Putamen (tissue), 1 donor: ENCODE results near the gene IFNA1.
"Not testable (repeated sequence)": the region's sequence is repeated elsewhere in the genome, so short reads cannot be mapped to it uniquely, and the experiment has no call there.

Experiments used
- DNase-seq: peaks from one replicate; pipeline ENCODE4 v3.0.0-alpha.2; 2016; ENCODE audit warnings: low spot score

IFNA1 gene

DNA sequence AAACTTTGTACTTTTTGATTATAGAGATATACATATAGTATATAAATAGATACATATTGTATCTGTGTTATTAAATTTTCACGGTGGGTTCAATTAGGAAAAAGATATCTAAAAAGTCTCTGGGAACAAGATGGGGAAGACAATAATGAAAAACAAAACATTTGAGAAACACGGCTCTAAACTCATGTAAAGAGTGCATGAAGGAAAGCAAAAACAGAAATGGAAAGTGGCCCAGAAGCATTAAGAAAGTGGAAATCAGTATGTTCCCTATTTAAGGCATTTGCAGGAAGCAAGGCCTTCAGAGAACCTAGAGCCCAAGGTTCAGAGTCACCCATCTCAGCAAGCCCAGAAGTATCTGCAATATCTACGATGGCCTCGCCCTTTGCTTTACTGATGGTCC, at the start of gene IFNA1:
TSS of gene IFNA1 (plus strand) at position 301 of the 400 bp plus-strand sequence. CDS start at position 370, 69 bp downstream.
- DNase-seq: no peak

DNA sequence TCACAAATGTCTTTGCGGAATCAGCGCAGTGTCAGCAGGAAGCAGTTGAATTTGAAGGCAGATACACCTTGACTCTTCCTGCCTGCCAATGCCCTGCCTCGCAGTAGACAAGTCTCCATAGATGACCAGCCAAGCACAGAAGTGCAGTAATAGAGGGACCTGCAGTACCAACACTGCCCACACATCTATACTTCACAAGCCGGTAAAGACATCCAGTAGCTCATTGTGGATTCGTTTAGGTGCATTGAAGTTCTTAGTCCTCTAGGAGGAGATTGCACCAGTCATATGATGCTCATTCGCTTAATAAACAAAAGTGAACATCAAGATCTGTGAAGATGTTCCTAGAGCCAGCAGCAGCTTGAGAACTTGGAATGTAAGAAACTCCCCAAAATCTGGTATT, 48.0 kb upstream of the IFNA1 start:
- no peak for DNase-seq

DNA sequence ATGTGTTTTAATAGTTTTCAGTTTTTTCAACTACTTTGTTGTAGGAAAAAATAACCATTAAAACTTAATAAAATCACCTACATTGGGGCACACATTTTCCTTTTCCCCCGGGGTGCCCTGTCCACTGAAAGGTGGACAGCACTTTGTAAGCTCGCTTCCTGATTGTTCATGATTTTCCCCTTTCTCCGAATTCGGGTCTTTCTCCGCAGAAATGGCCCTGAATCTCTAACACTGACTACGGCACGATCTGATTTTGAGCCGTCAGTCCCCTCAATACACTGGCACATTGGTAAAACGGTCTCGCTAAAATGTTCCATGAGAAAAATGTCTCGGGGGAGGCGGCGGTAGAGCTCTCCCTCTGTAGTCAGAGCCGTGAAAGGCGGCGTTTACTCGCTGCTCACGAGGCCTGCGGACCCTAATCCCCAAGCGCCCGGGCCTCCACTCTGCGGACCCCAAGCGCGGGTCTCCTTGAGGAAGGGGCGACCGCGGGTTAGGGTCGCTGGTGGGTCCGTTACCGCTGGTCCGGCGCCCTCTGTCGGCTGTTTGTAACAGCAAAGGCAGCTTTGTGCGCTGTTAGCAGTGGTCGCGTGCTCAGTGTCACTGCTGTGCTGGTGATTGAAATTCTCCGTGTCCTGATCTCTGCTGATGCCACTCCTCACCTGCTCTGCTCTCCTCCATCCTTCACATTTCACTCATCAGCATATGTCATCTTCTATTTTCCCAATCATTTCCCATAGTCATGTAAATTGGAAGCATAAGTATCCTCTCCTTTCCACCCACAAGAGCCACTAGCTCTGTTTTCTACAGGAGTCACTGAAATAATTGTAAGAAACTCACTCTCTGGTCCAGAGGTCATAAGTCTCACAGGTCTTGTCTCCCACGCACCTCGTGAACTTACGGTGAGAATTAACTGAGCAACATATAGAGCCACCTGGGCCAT, 44.2 kb upstream of the IFNA1 start:
- DNase-seq: peak; percentile 47

DNA sequence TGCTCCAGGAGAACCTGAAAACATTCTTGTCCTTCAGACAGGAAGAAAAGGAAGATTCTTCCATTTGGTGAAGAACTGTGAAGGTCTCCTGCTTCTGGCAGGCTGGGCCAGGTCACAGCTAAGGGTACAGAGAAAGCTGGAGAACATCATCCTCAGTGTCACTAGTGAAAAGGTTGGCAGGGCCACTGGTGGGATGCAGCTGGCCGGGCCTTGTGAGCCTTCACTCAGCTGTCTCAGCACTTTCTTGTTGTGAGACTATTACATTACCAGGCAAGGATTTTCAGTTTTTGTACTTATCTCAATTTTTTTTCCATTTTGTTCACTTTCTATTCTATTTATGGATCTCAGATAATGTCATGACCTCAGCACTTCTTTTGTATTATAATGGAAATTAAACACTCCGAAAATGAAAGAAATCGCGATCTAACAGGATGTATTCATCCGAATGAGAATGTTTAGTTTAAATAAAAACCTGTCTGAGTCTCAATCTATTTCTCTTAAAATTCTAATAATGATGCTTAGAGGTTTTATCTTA, 41.2 kb upstream of the IFNA1 start:
- DNase-seq: no peak

DNA sequence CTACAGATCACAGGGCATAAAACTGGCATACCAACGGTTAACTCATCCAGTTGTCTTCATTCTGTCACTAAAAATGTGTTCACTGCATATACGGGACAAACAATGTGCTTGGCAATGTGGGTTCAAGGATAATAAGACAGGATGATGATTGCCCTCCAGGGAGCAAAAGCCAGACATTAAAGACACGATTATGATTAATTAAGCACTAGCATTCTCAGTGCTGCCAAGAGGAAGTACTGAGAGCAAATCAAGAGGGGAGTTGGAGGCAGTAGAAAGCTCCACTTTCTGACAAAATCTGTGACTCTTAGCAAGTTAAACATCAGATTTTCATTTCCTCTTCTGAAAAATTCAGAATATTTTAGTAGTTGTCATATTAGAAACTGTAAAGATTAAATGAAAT, 40.3 kb upstream of the IFNA1 start:
- DNase-seq: no peak

DNA sequence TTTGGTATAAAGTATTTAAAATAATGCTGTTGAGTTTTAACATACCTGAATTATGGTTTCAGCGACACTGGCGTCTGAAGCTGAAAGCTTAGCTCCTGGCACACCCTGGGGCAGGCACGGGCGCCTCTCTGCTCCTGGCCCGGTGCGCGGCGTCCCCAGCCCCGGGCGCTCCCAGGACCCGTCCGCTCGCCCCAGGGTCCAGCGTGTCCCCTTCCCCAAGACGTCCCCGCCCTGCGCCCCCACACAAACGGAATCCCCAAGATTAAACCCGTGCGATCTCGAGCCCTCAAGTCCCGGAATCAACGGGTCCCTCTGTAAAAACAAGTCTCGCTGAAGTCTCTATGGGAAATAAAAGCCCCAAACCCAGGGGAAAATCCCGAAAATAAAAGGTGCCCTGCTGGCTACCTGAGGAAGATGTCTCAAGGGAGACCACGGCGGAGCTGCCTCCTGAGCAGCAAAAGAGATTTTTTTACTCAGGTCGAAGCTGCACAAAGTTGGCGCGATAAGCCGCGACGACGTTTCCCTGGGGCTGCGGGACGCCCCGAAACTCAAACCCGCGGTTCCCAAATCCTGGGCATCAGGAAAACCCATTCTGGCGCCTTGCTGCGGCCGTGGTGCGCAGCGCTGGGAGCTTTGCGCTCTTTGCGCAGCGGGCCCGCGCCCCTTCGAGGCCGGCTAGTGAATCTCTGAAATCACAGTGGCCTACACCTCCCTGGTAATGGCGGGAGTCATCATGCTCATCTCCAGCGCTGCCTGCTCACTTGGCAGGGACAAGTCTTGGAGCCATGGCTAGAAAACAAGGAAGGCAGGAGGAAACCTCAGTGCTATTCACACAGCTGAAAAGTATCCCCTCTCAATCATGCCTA, 37.6 kb upstream of the IFNA1 start:
- DNase-seq: peak; percentile 47

DNA sequence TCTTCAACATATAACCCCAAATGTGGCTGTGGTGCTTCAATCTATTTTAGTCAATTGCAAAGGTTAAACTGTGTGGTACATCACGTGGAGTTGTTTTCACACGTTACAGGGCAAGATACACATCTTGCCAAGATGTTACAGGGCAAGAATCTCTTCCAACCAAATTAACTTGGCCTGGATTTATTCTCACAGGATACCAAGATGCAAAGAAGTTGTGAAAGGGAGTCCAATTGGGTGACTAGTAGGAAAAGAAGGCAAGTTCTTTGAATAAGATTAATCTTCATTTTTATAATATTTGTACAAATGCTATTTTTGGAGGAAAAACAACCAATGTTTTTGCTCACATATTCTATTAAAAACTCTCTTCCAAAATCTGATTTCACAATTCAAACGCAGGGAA, 36.1 kb upstream of the IFNA1 start:
- DNase-seq: no peak

DNA sequence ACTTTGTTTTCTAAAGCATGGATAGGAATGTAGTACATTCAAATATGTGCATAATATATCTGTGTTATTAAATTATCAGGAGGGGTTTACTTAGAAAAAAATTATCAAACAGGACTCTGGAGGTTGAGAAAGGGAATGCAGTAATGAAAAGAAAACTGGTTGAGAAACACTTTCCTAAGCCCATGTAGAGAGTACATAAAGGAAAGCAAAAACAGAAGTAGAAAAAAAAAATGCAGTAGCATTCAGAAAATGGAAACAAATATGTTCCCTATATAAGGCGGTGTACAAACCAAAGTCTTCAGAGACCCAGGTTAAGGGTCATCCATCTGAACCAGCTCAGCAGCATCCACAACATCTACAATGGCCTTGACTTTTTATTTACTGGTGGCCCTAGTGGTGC, 31.4 kb upstream of the IFNA1 start, which contains the start of gene IFNA8:
TSS of gene IFNA8 (plus strand) at position 301 of the 400 bp plus-strand sequence. CDS start at position 361, 60 bp downstream.
- DNase-seq: no peak

DNA sequence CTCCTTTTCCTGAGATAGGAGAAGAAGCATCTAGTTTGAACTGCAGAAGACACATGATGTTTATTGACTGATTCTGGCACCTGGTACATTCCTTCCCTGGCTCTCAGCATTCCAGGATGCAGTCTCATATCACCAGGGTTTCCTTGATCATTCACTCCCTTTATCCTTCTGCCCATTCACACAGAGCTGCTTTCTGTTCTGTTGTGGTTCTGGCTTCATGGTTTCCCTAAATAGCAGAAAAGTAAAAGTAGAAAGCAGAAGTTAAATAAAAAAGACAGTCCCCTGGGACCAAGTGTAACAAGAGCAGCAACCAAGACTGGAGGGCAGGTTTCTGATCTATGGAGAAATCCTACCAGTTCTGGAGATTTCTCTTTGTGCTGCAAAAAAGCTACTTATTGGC, 28.1 kb upstream of the IFNA1 start:
- DNase-seq: no peak

DNA sequence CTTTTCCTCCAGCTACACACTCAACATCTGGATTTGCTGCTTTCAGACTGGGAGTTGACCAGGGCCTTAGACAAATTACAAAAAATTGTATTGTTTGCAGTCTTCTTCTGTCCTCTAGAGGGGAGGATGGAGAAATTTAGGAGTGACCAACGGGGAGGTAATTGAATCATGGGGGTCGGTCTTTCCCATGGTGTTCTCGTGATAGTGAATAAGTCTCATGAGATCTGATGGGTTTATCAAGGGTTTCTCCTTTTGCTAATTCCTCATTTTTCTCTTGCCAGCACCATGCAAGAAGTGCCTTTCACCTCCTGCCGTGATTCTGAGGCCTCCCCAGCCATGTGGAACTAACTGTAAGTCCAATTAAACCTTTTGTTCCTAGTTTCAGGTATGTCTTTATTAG, 27.1 kb upstream of the IFNA1 start:
- no peak for DNase-seq

DNA sequence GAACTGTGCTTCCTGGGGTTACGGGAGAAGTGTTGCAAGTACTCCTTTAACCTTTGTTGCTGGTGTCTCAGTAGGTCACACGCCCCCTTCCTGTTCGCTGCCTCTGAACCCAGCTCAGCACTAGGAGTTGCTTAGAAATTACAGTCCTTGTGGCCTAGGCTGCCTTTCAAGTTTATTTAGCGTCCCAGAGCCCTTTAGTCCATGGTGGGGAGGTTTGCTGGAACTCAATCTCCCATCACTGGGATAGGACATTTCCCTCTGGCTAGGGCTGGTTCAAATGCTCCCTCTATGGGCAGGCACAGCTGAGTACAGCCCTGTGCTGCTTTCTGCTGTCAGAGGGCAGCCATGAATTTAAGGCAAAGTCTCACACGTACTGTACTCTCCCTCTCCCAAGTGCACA, 26.6 kb upstream of the IFNA1 start:
- DNase-seq: no peak

DNA sequence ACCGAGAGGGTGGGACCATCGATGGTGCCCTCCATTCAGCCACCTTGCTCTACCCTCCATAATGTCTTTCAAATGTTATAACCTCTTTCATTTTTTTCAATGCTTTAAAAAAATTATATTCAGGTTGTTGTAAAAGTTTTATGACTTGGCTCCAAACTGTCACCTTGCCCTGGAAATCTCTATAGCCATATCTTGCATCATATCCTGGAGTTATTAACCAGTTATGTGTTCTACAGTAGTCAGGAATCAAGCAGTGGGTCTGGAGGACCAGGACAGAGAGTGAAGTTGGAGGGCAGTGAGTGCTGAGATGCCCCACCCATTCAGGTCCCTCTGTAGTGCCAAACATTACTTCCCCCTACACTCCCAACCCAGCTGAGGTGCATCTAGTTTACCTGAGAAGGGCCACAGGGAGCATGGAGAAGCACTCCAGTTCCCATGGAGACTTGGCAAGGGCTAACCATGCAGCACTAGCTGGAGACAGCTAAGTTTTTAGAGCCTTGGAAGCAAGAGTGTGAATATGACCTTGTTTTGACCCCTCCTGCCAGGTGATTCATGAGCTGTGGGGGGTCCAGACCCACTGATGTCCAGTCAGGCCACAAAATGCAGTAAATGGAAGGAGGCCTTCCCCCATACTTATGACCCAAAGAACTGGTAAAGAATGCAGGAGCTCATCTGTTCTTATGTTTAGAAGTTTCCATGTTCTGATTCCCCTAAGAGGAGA, 25.9 kb upstream of the IFNA1 start:
- no peak for DNase-seq

DNA sequence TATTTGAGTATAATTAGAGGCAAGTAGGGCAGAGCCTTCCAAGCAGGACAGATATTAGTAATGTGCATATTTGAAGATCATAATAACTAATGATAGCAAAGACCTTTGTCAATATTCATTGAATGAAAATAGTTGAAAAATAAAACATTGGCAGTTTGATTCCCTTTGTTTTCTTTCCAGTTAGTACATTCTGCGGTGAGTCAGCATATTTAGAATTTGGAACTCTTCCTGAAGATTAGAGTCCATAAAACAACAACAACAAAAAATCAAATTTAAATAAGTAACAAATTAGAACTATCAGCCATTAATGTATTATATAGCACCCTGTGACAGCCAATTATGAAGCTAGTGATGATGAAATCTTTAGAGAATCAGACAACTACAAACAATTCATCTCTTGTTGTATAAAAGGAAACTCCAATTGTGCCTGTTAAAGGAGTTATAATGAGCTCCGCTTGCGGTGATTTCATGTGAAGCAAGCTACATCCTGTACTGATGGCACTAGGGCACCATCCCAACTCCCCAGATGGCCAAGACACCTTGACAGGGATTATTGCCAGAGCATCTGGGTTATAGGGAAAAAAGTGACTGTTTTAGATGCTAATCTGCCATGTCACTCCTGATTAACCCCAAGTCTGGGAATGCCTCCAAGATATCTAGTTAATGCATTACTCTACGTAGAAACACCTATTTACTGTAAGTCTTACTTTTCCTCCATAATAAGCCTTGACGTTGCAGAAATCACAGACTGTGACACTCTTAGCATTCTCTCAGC, 24.6 kb upstream of the IFNA1 start:
- no peak for DNase-seq

DNA sequence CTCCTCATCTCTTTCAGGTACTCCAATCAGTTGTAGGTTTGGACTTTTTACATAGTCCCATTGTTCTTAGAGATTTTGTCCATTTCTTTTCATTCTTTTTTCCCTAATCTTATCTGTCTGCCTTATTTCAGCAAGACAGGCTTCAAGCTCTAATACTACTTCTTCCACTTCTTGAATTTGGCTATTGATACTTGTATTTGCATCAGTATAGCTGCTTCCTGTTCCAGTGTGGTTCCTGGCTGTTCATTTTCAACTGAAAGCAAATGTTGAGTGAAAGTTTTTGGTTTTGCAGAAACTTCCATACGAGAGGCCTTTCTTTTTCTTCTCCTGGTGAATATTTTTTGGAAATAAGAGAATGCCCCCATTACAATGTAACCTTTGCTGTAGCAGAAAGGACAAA, 12.0 kb upstream of the IFNA1 start:
- no peak for DNase-seq

DNA sequence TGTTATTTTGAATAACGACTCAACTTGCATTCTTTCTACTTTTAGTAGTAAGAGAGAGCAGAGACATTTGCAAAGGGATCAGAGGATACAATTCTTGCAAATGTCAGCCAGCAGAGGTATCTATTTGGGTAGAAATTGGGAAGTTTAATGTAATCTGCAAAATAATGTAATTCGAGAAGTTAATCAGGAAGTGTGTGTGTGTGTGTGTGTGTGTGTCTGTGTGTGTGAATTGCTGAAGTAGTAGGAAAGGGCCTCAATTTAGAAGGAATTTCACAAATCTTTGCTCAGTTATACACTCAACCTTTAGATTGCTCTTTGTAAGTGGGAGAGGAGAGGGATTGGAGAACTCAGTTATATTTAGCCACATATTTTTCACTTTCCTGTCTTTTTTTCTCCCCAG, 11.0 kb upstream of the IFNA1 start:
- no peak for DNase-seq

DNA sequence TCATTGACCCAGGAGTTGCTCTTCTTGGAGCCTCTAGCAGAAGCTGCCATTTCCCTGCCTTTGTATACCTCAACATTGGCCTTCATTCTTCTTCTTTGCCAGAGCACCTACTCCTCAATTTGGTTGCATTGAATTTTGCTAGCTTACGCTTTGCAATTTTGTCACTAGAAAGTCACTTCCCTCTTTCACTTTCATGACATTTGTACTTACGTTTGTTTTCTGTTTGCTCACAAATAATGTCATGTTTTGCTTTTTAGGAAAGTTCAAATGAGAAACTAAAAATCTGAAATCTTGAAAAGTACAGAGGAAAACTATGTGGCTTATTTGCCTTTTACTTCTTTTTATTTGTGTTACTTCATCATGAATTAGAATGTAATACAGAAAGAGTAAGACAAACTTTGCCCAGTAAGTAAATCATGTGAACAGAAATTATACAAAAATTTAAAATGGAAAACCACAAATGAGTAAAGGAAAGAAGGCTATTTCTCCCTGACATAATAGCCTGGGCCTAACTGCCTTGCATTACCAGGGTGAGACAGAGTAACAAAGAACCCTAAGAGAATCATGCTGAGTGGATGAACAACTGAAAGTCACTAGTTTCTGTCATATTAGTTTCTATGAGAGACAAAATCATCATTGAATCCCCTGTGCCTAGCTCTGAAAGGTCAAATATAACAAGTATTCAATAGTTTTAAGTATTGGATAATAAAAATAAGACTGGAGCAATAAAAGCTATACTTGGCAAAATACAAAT, 7.4 kb upstream of the IFNA1 start:
- DNase-seq: no peak

DNA sequence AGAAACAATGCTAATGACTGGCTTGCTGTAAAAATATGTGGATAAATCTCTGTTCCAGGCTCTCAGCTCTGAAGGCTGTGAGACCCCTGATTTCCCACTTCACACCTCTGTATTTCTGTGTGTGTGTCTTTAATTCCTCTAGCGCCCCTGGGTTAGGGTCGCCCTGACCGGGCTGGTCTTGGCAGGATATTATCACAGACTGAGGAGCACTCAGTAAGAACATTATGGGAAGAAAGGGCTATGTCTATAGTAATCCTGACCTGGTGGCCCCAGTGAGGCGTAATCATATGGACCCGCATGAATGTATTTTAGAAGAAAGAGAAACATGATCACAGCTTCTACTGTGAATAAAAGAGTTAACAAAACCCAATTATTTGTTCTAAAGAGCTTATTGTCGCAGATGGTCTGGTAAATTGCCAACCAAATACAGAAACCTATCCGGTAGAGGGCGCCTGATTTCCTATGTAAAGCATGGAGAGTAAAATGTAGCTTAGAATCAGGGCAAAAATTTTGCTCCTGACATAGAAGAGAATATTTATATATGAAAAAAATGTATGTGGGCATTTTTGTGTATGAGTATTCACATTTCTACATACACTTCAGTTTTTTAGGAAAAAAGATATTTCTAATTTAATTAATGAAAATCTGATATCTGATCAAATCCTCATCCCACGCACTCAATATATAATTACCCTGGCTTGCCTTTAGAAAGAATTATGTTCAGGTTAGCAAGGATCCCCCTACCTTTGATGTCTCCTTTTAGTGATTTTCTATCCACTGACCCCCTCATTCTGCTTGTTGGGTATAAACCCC, 5.8 kb upstream of the IFNA1 start:
- DNase-seq: peak; percentile 69

DNA sequence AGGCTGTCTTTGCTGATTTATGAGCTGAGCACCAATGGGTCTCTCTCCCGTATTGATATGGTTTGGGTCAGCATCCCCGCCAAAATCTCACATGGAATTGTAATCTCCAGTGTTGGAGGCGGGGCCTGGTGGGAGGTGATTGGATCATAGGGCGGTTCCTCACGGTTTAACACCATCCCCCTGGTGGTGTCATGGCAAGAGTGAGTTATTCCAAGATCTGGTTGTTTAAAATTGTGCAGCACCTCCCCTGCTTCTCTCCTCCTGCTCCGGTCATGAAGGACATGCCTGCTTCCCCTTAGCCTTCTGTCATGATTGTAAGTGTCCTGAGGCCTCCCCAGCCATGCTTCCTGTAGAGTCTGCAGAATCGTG, 5.2 kb upstream of the IFNA1 start:
- DNase-seq: not testable (repeated sequence)

DNA sequence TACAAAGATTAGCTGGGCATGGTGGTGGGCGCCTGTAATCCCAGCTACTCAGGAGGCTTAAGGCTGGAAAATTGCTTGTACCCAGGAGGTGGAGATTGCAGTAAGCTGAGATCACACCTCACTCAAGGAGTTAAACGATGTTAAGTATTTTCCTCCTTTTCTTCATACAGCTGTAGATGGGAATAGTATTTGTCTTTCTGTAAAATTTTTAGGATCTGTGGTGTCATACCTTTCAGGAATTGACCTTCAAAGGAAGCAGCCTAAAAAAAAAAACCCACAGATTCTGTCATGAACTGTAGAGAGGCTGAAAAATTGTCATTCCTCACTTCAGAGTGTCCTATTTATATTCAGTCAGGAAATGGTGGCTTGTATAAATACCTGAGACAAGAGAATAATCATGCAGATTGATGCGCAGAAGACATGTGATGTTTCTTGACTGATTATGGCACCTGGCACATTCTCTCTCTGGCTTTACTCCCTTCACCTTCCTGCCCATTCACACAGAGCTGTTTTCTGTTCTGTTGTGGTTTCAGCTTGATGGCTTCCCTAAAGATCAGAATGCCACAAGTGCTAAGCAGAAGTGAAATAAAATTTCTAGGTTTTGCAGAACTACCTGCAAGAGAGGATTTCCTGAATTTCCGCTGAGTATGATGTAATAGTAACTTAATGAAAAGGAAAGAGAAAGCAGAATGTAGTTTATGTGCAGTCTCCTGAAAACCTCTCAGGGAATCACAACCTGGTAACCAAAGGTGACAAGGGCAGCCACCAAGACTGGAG, 3.8 kb downstream of the IFNA1 start:
- DNase-seq: no peak
